ENCODE results near the gene NAP1L4.
"Not testable (repeated sequence)": the region's sequence is repeated elsewhere in the genome, so short reads cannot be mapped to it uniquely, and the experiment has no call there.

The NAP1L4 gene

DNA sequence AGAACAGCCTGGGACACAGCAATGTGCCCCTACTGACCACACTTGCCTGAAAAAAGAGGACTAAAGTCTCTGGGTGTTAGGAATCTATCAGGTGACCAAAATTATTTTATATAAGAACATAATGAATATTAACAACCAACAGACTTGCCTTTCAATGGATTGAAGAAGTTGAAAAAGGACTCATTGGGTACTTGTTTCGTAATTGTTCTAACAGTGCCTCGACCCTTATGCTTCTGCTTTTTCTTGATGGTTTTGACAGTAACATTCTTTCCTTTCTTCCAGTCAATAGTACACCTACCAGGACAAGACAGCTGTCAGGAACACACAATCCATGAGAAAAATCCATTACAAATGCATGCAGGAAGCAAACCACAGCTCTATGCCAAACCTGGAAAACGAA, 33.9 kb downstream of the NAP1L4 start:
- DNase-seq (ENCODE audit: low read depth), result no peak

DNA sequence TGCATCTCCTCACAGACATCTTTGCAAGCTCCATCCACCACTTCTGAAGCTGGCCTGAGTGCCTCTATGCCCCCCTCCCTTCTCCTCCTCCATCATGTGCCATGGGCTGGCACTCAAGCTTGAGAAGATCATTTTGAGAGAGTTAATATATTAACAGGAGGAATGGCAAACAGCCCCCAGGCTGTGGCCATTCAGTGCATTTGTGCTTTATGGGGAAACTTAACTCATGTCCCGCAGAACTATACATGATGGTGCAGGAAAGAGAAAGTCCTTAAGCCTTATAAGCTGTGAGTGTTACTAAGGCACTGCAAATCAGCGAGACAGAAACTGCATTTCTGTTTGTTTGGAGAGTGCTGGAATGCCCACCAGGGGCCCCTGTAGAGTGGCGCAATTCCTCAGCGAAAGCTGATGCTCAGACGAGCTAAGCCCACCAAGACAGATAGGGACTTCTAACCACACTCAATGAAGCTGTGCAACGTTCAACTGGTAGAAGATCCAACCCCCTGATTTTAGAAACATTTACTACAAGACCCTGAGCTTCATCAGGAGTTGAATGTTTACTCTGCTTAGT, 36.1 kb downstream of the NAP1L4 start:
- no peak for DNase-seq (ENCODE audit: low read depth)

DNA sequence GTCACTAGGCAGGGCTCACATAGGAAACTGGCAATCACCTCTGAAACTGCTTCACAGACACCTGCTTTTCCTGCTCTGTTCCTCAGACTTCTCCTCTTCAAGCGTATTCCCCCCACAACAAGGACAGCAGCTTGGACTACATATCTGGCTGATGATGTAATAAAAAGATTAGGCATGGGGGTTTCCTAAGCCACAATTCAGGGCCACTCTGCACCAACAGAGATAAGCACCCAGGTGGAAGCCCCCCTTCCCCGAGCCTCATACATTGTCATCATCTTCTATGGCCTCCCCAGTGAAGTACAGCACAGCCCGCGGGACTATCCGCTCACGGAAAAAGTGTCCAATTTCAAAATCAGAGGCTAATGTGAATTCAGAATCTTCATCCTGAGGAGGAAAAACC, 37.9 kb downstream of the NAP1L4 start:
- DNase-seq (ENCODE audit: low read depth), result no peak

DNA sequence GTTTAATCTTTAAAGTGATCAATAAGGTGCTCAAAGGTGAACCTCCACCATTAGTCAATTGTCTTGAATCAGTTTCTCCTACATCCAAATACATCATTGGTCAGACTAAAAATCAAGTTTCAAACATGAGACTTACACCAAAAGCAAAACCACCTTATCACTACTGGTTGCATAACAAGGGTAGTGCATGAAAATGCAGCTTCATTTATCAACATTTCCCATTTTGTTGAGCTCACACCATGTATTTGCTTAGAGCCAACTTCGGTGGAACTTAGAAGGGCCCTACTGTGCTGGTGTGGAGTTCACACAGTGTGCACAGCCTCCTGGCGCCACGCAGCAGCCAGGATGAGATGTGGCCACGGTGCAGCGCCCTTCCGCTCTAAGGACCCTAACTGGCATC, 39.8 kb downstream of the NAP1L4 start:
- DNase-seq (ENCODE audit: low read depth), result no peak

DNA sequence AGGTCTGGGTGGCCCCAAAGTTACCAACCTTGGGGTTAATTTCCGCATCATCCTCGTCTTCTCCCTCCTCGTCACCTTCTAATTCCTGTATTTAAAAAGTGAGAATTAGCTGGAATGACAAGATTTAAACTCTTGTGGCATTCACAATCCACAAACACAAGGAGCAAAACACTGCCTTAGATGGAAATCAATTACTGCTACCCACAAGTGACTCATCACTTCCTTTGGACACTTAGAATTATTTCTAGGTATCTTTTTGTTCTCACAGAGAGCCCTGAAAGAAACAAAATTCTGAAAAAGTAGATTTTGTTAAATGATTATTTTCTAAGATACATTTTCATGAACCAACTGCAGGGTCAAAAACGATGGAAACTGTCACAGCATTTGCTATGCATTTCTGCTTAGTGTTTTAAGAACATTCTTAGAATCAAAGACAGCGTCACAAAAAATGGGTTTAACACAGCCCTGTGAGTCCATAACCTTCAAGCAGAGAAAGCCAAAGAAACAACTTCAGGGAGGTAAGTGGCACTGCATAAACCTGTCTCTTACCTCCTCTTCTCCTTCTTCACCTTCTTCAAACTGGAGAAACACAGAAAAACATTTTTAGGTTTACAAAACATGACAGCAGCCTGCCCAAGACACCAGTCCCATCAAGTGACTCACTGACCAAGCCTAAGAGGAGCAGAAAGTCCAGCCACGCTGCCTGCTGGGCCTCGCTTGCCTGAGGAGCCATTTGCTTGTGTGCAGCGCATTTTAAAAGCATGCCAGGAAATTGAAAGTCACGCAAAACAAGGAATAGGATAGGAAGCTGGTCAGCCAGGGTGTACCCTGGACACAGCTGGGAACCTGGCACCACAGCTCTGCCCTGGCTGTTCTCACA, 40.7 kb downstream of the NAP1L4 start:
- DNase-seq (ENCODE audit: low read depth), result no peak

DNA sequence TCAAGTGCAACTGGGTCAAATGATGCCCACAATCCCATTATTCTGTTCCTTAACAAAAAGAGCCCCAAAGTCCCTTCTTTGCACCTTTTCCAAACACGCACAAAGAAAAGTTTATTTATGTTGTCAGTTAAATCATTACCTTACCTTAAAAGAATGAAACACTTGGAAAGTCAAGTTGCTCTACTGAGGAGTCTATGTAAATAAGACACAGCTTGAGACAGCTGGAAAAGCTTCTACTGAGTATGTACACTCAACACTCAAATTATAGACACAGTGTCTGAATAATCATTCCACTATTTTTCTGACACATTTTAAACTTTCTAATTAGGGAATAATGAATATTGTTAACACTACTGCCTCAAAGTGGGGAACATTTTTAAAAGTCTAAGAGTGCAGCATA, 41.3 kb downstream of the NAP1L4 start:
- DNase-seq (ENCODE audit: low read depth), result no peak

DNA sequence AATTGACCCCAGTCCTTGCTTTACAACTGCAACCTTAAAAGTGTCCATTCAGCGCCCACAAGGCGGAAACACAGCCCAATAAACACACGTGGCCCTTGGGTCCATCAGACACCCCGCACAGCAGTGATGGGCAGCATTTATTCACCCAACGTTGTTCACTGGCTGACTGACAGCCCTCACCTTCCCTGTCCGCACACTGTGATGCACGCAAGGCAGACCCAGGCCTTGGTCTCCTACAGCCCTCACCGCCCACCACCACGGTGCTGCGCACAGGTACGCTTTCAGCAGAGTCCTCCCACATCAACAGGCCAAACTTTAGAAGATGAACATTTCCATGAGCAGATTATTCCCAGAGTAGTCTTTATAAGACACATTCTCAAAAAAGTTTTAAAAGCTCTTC, 42.2 kb downstream of the NAP1L4 start:
- no peak for DNase-seq (ENCODE audit: low read depth)

DNA sequence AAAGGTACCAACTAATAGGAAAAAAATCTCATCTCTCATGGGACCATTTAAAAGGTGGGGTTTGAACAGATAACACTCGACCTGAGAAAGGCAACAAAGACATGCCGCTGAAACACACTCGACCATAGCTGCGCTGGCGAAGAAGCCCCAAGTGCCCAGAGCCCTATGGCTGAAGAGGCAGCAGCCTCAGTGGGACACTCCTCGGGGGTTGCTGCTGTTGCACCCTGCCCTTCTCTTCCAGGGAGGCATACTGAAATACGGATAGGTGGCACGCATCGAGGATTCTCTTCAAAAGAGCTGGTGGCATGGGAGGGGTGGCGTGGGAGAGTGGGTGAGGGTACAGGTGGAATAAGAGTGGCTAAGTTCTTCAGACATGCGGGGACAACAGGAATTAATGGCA, 44.4 kb downstream of the NAP1L4 start:
- no peak for DNase-seq (ENCODE audit: low read depth)

DNA sequence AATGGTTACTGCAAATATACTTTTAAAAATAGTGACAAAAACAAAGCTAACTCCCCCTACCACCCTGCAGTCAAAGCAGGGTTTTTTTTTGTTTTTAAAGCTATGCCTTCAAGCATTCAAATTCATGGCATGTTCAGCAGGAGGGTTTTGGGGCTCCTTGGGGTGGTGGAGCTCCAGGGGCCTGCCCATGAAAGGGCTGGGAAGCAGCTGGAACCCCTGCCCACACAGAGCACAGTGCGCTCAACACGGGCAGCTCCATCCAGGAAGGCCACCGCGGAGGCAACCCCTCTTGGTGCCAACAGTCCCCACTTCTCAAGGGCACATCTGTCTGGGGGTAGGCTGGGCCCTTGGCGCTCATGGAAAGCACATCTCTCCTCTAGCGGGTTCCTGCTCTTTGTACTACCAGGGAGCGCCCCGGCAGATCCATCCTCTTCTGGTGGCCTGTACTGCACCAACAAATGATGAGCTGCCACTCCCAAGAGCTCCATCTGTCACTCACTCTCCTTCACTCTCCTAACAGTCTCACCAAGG, 46.3 kb downstream of the NAP1L4 start:
- DNase-seq (ENCODE audit: low read depth), result no peak

DNA sequence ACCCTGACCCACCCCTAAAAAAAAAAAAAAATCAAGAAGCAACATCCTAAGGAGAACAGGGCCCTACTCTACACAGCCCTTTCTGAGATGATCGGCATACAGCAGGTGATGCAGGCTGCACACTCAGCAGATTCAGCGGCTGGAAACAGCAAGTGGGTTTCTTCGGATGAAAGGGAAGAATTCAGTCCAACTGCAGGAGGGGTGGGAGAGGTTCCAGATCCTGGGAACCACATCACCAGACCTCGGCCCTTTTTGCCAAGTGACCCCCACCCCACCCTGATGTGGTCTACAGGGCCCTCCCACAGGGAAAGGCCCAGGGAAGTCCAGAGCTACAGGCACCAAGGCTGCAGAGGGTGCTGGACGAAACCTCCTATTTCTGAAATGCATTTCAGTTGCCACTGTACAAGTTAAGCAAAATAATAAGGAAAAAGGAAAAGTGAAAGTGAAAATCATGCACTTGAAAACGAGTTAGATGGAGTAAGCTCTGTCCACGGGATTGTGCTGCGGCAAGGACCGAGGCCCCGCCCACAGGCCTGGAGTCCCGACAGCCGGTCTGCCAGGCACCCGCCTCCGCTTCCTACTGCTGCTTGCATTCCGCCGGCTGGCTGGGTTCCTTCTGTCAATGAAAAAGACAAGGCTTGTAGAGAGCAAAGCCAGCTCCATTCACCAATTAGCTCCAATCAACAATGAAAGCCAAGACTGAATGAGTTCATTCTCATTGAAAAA, 46.9 kb downstream of the NAP1L4 start:
- DNase-seq (ENCODE audit: low read depth), result peak; percentile 82

DNA sequence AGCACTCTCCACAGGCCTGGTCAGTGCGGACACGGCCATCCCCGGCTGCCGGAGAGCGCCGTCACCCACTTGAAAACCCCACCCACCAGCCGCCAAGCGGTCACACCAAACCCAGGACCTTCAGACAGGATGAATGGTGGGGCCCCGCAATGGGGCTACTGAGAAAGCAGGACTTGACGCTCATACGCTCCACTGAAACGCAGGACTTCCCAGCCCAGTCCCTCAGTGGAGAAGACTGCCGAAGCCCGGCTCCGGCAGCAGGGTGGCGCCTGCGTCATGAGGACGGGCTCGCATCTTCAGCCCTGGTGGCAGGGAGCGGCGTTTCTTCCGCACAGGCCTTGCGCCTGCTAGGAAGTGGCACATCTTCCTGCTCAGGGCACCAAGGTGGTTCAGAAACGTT, 47.6 kb downstream of the NAP1L4 start:
- no peak for DNase-seq (ENCODE audit: low read depth)

DNA sequence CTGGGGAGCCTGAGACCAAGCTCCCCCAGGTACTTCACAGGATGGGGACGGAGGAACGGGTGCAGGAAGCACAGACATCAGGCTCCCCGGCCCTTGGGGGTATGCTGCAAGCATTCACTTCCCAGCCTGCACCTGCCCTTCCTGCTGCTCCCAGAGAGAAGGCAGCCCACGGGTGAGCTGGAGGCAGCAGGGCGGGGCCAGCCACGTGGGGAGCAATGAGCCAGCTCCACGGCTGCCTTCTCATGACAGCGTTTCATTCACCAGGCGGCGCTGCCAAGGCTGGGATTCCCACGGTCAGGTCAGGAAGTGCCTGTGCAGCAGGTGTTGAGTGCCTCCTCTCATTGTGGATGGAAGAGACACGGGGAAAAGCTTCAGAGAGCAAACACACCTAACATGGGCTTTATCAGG, 48.4 kb downstream of the NAP1L4 start:
- no peak for DNase-seq (ENCODE audit: low read depth)

DNA sequence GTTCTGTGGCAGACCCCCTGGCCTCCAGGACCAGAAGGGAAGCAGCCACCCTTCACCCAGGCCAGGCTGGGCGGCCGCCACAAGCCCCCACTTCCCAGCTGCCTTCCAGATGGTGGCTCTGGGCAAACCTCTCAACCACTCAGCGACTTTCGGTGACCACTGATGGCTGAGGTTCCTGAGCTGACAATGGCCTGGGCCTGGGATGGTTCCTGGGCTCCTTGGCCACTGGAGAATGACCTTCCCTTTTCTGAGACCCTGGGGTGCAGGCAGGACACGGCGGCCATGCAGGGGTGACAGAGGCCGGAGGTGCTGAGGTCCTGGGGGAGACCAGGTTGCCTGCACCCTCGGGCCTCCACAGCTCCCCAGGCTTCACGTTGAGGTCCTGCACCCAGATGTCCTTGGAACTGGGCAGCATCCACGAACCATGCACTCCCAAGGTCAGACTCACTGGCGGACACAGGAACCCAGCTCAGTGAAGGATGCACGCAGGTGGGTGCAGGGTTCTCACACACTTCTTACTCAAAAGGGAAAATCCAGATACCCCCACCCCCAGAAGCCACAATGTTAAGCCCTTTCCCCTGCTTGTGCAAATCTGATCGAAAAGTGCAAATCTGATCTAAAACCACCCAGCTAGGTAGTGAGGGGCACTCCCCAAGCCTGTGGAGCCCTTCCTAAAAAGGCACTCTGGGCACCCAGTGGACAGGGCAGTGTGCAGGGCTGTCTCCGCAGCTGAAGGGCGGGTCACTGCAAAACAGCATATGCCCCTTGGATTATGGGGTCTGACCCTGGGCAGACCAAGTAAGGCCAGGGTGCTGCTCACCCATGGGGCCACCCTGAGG, 49.0 kb downstream of the NAP1L4 start:
- DNase-seq (ENCODE audit: low read depth), result no peak

DNA sequence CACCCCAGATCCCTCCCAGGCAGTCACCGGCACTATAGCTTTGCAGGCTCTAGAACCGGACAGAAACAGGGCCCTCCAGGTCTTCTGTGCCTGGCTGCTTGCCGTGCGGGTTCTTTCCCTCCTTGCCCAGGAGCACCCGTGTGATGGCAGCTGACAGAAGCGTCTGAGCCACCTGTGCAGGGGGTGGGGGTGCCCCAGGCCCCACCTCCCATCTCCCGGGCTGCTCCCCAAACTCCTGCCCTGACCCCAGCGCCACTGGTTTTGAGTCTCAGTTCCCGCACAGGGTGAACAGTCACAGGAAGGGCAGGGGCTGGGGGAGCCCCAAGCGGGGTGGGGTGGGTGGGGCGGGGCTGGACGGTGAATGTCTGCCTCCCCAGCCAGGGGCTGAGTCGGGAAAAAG, 49.7 kb downstream of the NAP1L4 start:
- no peak for DNase-seq (ENCODE audit: low read depth)

DNA sequence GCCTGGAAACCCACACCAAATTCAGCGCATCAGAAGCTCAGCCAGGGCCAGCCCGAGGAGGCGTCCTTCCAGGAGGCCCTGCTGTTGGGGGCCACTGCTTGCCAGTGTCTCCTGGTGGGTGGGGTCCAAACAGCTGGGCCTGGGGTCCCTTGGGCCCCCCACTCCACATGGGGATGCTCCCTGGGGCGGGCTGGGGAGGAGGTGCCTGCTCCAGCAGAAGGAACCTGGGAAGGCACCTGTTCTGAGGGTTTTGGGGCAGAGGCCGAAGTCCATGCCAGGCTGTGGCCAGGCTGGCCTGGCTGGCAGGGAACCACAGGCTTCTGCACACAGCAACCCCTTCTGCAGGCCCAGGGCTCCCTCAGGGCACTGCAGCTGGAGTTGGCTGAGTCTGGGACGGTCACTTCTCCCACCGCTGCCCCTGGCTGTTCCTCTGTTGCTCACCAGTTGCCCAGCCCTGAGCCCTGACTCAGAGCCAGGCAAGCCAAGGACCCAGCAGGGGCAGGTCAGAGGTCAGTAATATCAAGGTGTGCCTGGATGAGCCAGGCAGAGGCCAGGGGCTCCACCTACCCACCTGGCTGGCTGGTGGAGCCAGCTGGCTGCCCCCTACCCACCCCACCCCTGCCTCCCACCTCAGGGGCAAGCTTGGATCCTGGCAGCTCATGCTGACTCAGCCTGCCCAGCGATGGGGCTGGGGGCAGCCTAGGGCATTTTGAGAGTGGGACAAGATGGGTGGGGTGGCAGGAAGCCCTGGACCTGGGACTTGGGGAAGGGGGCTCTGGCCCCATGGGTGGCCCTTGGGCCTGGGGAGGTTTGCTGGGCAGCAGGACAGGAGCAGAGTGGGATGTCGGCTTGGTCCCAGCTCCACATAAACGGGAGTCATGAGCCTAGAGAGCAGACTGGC, 51.0 kb downstream of the NAP1L4 start:
- DNase-seq (ENCODE audit: low read depth), result no peak

DNA sequence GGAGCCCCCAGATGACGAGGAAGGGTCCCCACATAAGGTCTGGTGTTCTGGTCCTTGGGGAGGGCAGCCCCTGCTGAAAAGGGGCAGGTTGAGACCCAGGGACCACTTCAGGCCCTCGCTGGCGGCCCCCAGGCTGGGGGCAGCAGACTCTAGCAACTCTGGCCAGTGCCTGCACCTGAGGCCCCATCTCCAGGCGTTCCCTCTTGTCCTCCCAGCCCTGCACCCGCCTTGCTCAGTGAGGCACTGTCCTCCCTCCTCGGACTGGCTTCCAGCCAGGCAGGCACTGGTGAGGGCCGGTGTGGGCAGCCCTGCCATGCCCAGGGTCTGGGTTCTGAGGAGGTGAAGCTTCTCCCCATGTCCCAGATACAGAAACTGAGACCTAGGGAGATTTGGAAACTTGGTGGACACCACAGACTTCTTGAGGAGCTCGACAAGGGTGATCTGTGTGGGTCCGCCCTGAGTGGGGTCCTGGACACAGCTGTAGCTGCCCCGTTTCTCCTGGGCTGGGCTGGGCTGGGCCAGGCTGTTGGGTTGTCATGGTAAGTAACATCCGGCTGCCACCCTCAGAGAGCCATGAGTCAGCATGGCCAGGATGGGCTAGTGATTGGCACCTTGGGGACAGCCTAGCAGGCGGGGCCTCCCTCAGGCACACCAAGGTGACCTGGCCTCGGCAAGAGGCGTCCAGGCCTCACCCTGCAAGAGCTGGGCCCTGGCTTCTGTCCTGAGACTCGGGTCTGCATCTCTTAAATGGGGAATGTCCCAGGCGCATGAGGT, 51.8 kb downstream of the NAP1L4 start:
- no peak for DNase-seq (ENCODE audit: low read depth)

DNA sequence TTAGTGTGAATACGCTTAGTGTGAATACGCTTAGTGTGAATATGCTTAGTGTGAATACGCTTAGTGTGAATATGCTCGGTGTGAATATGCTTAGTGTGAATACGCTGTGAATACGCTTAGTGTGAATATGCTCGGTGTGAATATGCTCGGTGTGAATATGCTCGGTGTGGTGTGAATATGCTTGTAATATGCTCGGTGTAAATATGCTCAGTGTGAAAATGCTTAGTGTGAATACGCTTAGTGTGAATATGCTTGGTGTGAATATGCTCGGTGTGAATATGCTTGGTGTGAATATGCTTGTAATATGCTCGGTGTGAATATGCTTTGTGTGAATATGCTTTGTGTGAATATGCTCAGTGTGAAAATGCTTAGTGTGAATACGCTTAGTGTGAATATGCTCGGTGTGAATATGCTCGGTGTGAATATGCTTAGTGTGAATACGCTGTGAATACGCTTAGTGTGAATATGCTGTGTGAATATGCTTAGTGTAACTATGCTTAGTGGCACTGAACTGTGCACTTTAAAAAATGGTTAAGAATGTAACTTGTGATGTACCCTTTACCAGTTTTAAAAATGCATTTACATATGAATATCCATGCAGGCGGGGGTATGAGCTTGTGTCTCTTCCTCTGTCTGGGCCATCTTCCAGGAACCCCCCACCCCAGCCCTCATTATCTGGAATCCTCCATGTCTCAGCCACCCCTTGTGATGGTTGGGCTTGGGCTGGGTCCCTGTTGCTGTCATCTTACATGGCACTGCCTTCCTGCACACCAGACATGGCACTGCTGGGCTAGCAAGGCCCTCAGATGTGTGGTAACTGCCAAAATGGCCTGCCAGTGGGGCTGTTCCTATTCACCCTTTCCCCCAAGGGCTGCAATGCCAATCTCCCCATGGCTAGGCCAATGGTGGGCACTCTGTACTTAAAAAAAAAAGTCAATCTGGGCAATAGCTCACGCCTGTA, 53.4 kb downstream of the NAP1L4 start:
- not testable (repeated sequence) for DNase-seq (ENCODE audit: low read depth)

DNA sequence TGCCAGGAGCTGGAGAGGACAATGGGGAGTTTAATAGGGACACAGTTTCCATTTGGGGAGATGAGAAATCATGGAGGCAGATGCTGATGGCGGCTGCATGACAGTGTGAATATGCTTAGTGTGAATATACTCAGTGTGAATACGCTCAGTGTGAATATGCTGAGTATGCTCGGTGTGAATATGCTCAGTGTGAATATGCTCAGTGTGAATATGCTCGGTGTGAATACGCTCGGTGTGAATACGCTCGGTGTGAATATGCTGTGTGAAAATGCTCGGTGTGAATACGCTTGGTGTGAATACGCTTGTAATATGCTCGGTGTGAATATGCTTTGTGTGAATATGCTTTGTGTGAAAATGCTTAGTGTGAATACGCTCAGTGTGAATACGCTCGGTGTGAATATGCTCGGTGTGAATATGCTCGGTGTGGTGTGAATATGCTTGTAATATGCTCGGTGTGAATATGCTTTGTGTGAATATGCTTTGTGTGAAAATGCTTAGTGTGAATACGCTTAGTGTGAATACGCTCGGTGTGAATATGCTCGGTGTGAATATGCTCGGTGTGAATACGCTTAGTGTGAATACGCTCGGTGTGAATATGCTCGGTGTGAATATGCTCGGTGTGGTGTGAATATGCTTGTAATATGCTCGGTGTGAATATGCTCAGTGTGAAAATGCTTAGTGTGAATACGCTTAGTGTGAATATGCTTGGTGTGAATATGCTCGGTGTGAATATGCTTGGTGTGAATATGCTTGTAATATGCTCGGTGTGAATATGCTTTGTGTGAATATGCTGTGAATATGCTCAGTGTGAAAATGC, 54.3 kb downstream of the NAP1L4 start:
- not testable (repeated sequence) for DNase-seq (ENCODE audit: low read depth)
